HuH-7 (cell line): ENCODE results near the gene USP36.
"Not testable (repeated sequence)": the region's sequence is repeated elsewhere in the genome, so short reads cannot be mapped to it uniquely, and the experiment has no call there.

ENCODE experiments used
- DNase-seq: peaks from one replicate; pipeline ENCODE4 v3.0.0; 2011; ENCODE audit warnings: low spot score

USP36 gene

GRCh38 chr17:78870621-78871020 lies 30.0 kb upstream of the USP36 start:
- no peak for DNase-seq

GRCh38 chr17:78868391-78868790 lies 27.8 kb upstream of the USP36 start:
- no peak for DNase-seq

- DNase-seq: not testable (repeated sequence)
These were observed 26.4 kb upstream of the USP36 start for GRCh38 chr17:78867046-78867445.

- DNase-seq: peak; percentile 85
These were observed 25.2 kb upstream of the USP36 start for GRCh38 chr17:78865682-78866390.

GRCh38 chr17:78864117-78864516 lies 23.5 kb upstream of the USP36 start:
- DNase-seq: no peak

- no peak for DNase-seq
These were observed 21.7 kb upstream of the USP36 start for GRCh38 chr17:78862073-78863023.

GRCh38 chr17:78861229-78861628 lies 20.6 kb upstream of the USP36 start:
- no peak for DNase-seq

GRCh38 chr17:78859051-78859450 lies 18.4 kb upstream of the USP36 start:
- DNase-seq: no peak

- DNase-seq: no peak
These were observed 16.7 kb upstream of the USP36 start for GRCh38 chr17:78857266-78857665.

GRCh38 chr17:78855561-78856165 lies 15.0 kb upstream of the USP36 start:
- no peak for DNase-seq

- DNase-seq: no peak
These were observed 13.9 kb upstream of the USP36 start for GRCh38 chr17:78854508-78854907.

- no peak for DNase-seq
These were observed 13.3 kb upstream of the USP36 start for GRCh38 chr17:78853926-78854394.

- peak; percentile 62 for DNase-seq
These were observed 12.1 kb upstream of the USP36 start for GRCh38 chr17:78852709-78853121.

GRCh38 chr17:78849026-78849425 lies 8.4 kb upstream of the USP36 start:
- DNase-seq: no peak

- DNase-seq: no peak
These were observed 6.4 kb upstream of the USP36 start for GRCh38 chr17:78847052-78847451.

- DNase-seq: no peak
These were observed 3.8 kb upstream of the USP36 start for GRCh38 chr17:78844301-78845005.

GRCh38 chr17:78842881-78843565 lies 2.4 kb upstream of the USP36 start:
- peak; percentile 63 for DNase-seq

- no peak for DNase-seq
These were observed 159 bp downstream of the USP36 start for GRCh38 chr17:78840530-78840779.

GRCh38 chr17:78839762-78840529 lies 668 bp downstream of the USP36 start:
- peak; percentile 46 for DNase-seq

GRCh38 chr17:78839235-78839761 lies 1.3 kb downstream of the USP36 start:
- no peak for DNase-seq

GRCh38 chr17:78838574-78839005 lies 2.0 kb downstream of the USP36 start:
- no peak for DNase-seq
